CD8-positive, alpha-beta memory T cell (primary cell): Measurements from ENCODE around the gene VSTM2B. TPM values are rescaled to one million over a fixed set of nuclear protein-coding genes. Genes with fewer than 3 reads are reported as not detected.

Experiments
- CTCF ChIA-PET: fragments of 350-600 bp; sonication (Branson Sonifier 250); formaldehyde crosslinking; loops from one replicate; lab custom pipeline; 2021; ENCODE audit warnings: antibody characterized with exemption; lab: Charles Lee
- POLR2A ChIA-PET: fragments of 350-600 bp; sonication (Branson Sonifier 250); formaldehyde crosslinking; loops from one replicate; lab custom pipeline; 2021; ENCODE audit warnings: antibody characterized with exemption; lab: Charles Lee
- DNase-seq, 5 donors: peaks; one replicate each; pipeline versions ENCODE4 v3.0.0 to v3.0.0-alpha.2; 2020 to 2022; ENCODE audit warnings: mixed read lengths in 1 of 5
- H3K27ac ChIP-seq: one replicate; pipeline ENCODE4 v1.7.0; 2013; ENCODE audit warnings: low read depth, mild to moderate bottlenecking, low read length, moderate library complexity
- H3K27me3 ChIP-seq: 2 replicates; pipeline ENCODE4 v1.7.0; 2013; ENCODE audit warnings: low read length, mild to moderate bottlenecking; ENCODE audit not compliant: insufficient read depth, poor library complexity, severe bottlenecking
- H3K36me3 ChIP-seq: 2 replicates; pipeline ENCODE4 v1.7.0; 2013; ENCODE audit warnings: mild to moderate bottlenecking, low read length, moderate library complexity; ENCODE audit not compliant: insufficient read depth
- H3K4me1 ChIP-seq: 2 replicates; pipeline ENCODE4 v1.7.0; 2013; ENCODE audit warnings: mild to moderate bottlenecking, low read length, moderate library complexity; ENCODE audit not compliant: insufficient read depth
- H3K4me3 ChIP-seq: 2 replicates; pipeline ENCODE4 v1.7.0; 2013; ENCODE audit warnings: mild to moderate bottlenecking, low read length
- H3K9me3 ChIP-seq: 2 replicates; pipeline ENCODE4 v1.7.0; 2013; ENCODE audit warnings: mild to moderate bottlenecking, low read length
- H3K27ac Mint-ChIP-seq, 8 donors: one replicate each; pipeline ENCODE4 v1.8.0; 2020 to 2021; ENCODE audit warnings: mixed read lengths in 8 of 8, mild to moderate bottlenecking in 6 of 8, inconsistent platforms in 3 of 8, moderate library complexity in 3 of 8
- H3K27me3 Mint-ChIP-seq, 2 donors: one replicate each; pipeline ENCODE4 v1.8.0; 2020 to 2021; ENCODE audit warnings: mixed read lengths in 2 of 2, mild to moderate bottlenecking in 1 of 2, moderate library complexity in 1 of 2
- H3K36me3 Mint-ChIP-seq, 3 donors: one replicate each; pipeline ENCODE4 v1.8.0; 2020 to 2021; ENCODE audit warnings: mixed read lengths in 3 of 3, inconsistent platforms in 1 of 3, mild to moderate bottlenecking in 1 of 3
- H3K4me1 Mint-ChIP-seq, 3 donors: one replicate each; pipeline ENCODE4 v1.8.0; 2020 to 2021; ENCODE audit warnings: mixed read lengths in 3 of 3, inconsistent platforms in 1 of 3, mild to moderate bottlenecking in 1 of 3
- H3K4me3 Mint-ChIP-seq, 7 donors: one replicate each; pipeline ENCODE4 v1.8.0; 2020 to 2021; ENCODE audit warnings: mixed read lengths in 7 of 7, mild to moderate bottlenecking in 6 of 7, moderate library complexity in 4 of 7, inconsistent platforms in 2 of 7
- H3K9me3 Mint-ChIP-seq, 5 donors: one replicate each; pipeline ENCODE4 v1.8.0; 2020 to 2022; ENCODE audit warnings: mixed read lengths in 5 of 5, mild to moderate bottlenecking in 3 of 5, moderate library complexity in 2 of 5, inconsistent platforms in 1 of 5
- polyA plus RNA-seq: library from polyadenylated mRNA; unstranded; fragments of 300-500 nt; fragmentation: Illumina TruSeq; gene quantifications from one replicate; pipeline ENCODE4 v1.2.3, GENCODE V29; 2021
- total RNA-seq, 2 experiments: library from RNA; stranded (reverse); gene quantifications; one replicate each; pipeline ENCODE4 v1.2.3, GENCODE V29; 2021

The VSTM2B gene
- total and polyA plus RNA-seq, 3 experiments from 2014 or later: not detected

GRCh38 chr19:29603308-29603707 lies 77.5 kb downstream of the VSTM2B start:
- no peak for DNase-seq
- no peaks in the 10 kb centered on the region for H3K27me3 ChIP-seq
- no peaks in the 10 kb centered on the region for H3K9me3 ChIP-seq
- H3K27ac ChIP-seq: no peak overlapping the region
- ChIA-PET POLR2A (no interaction called here), CTCF (interaction anchor here (1.1 kb wide), 1 partner anchor 16 kb away, joined by 3 read pairs; no protein-coding TSS in a partner anchor)
- no peaks in the 10 kb centered on the region for H3K9me3 Mint-ChIP-seq
- H3K27ac Mint-ChIP-seq: peak overlapping the region in 2 of 8 donors; percentile 54 to 71
- H3K4me3 ChIP-seq: no peak overlapping the region
- peaks cover 14 to 26% (median 18%) of the 10 kb centered on the region in 3 donors for H3K4me1 Mint-ChIP-seq
- H3K4me3 Mint-ChIP-seq: peak overlapping the region in 2 of 7 donors; percentile 44 to 60
- H3K36me3 Mint-ChIP-seq: peaks cover 0 to 7% (median 0%) of the 10 kb centered on the region in 3 donors
- peaks cover 13% of the 10 kb centered on the region for H3K4me1 ChIP-seq
- H3K27me3 Mint-ChIP-seq: peaks cover 0 to 1% of the 10 kb centered on the region in 2 donors
- H3K36me3 ChIP-seq: no peaks in the 10 kb centered on the region

GRCh38 chr19:29605653-29606419 lies 80.0 kb downstream of the VSTM2B start, which contains the start of gene POP4:
POP4 (plus strand) TSS chr19:29606283; CDS start chr19:29606319, 36 bp downstream.
- Mint-ChIP-seq H3K4me3 (peak within 1 kb of the TSS; percentile 95 to 99 (median 98)), H3K27me3 (no peaks in the 10 kb centered on the region)

GRCh38 chr19:29606420-29606747 lies 80.6 kb downstream of the VSTM2B start:
- H3K27me3 Mint-ChIP-seq: no peaks in the 10 kb centered on the region
- peak overlapping the region; percentile 93 for H3K4me3 ChIP-seq
- peaks cover 0 to 35% (median 3%) of the 10 kb centered on the region in 3 donors for H3K36me3 Mint-ChIP-seq
- no peaks in the 10 kb centered on the region for H3K9me3 ChIP-seq
- no peaks in the 10 kb centered on the region for H3K27me3 ChIP-seq
- H3K4me1 ChIP-seq: peaks cover 25% of the 10 kb centered on the region
- peak overlapping the region; percentile 100 for H3K27ac ChIP-seq
- DNase-seq: no peak
- peak overlapping the region; percentile 95 to 99 (median 98) for H3K4me3 Mint-ChIP-seq
- H3K4me1 Mint-ChIP-seq: peaks cover 24 to 51% (median 36%) of the 10 kb centered on the region in 3 donors
- CTCF ChIA-PET: interaction anchor here (0.8 to 8.2 kb wide), 12 partner anchors 10 to 238 kb away, joined by 3 to 168 read pairs (median 10); partner anchors contain the start of genes C19orf12 and PLEKHF1
- H3K27ac Mint-ChIP-seq: peak overlapping the region; percentile 98 to 100 (median 100)
- POLR2A ChIA-PET: interaction anchor here (0.7 to 3.5 kb wide), 20 partner anchors 10 to 1813 kb away, joined by 3 to 60 read pairs (median 4); partner anchors contain the start of genes C19orf12, PLEKHF1, UQCRFS1 and URI1
- H3K9me3 Mint-ChIP-seq: no peaks in the 10 kb centered on the region
- peaks cover 19% of the 10 kb centered on the region for H3K36me3 ChIP-seq

More at GRCh38 chr19:29605653-29606419, 80.0 kb downstream of the VSTM2B start, which contains the start of gene POP4:
- CTCF ChIA-PET: interaction anchor here (0.8 to 8.2 kb wide), 12 partner anchors 11 to 238 kb away, joined by 3 to 168 read pairs (median 10); partner anchors contain the start of genes C19orf12 and PLEKHF1
- no peaks in the 10 kb centered on the region for H3K27me3 ChIP-seq
- peak within 1 kb of the TSS; percentile 98 to 100 (median 100) for H3K27ac Mint-ChIP-seq
- no peaks in the 10 kb centered on the region for H3K9me3 Mint-ChIP-seq
- peaks cover 19% of the 10 kb centered on the region for H3K4me1 ChIP-seq
- H3K36me3 Mint-ChIP-seq: peaks cover 0 to 29% (median 3%) of the 10 kb centered on the region in 3 donors
- H3K4me1 Mint-ChIP-seq: peaks cover 23 to 45% (median 31%) of the 10 kb centered on the region in 3 donors
- peak; percentile 94 to 99 (median 96) for DNase-seq
- H3K36me3 ChIP-seq: peaks cover 14% of the 10 kb centered on the region
- peak within 1 kb of the TSS; percentile 100 for H3K27ac ChIP-seq
- POLR2A ChIA-PET: interaction anchor here (0.7 to 3.5 kb wide), 21 partner anchors 10 to 1812 kb away, joined by 3 to 60 read pairs (median 4); partner anchors contain the start of genes C19orf12, PLEKHF1, UQCRFS1 and URI1
- H3K4me3 ChIP-seq: peak within 1 kb of the TSS; percentile 93
- H3K9me3 ChIP-seq: no peaks in the 10 kb centered on the region

- no peak for DNase-seq
- peak overlapping the region in 6 of 8 donors; percentile 27 to 85 (median 72) for H3K27ac Mint-ChIP-seq
- Histone ChIP-seq H3K9me3 (no peaks in the 10 kb centered on the region), H3K4me3 (no peak overlapping the region), H3K4me1 (peaks cover 28% of the 10 kb centered on the region), H3K36me3 (peaks cover 45% of the 10 kb centered on the region), H3K27me3 (no peaks in the 10 kb centered on the region), H3K27ac (peak overlapping the region; percentile 41)
- POLR2A ChIA-PET: interaction anchor here (1.0 to 2.3 kb wide), 3 partner anchors 63 to 105 kb away, joined by 4 to 11 read pairs (median 9); partner anchors contain the start of gene C19orf12
- peaks cover 5 to 64% (median 9%) of the 10 kb centered on the region in 3 donors for H3K36me3 Mint-ChIP-seq
- no peaks in the 10 kb centered on the region for H3K27me3 Mint-ChIP-seq
- no peaks in the 10 kb centered on the region for H3K9me3 Mint-ChIP-seq
- CTCF ChIA-PET: interaction anchor here (0.6 to 8.2 kb wide), 12 partner anchors 12 to 1817 kb away, joined by 3 to 168 read pairs (median 21); partner anchors contain the start of genes C19orf12, PLEKHF1 and URI1
- H3K4me3 Mint-ChIP-seq: peak overlapping the region in 3 of 7 donors; percentile 34 to 66 (median 61)
- peaks cover 27 to 56% (median 38%) of the 10 kb centered on the region in 3 donors for H3K4me1 Mint-ChIP-seq
These were observed 83.8 kb downstream of the VSTM2B start for GRCh38 chr19:29609636-29610035.

GRCh38 chr19:29610213-29610573 lies 84.4 kb downstream of the VSTM2B start:
- ChIA-PET POLR2A (interaction anchor here (0.7 to 2.3 kb wide), 8 partner anchors 13 to 106 kb away, joined by 4 to 11 read pairs (median 4); partner anchors contain the start of genes C19orf12 and PLEKHF1), CTCF (interaction anchor here (0.7 to 8.2 kb wide), 24 partner anchors 8 to 1817 kb away, joined by 3 to 168 read pairs (median 6); partner anchors contain the start of genes C19orf12 and PLEKHF1)
- Histone ChIP-seq H3K27me3 (no peaks in the 10 kb centered on the region), H3K9me3 (no peaks in the 10 kb centered on the region), H3K4me1 (peaks cover 23% of the 10 kb centered on the region), H3K4me3 (no peak overlapping the region), H3K36me3 (peaks cover 45% of the 10 kb centered on the region), H3K27ac (peak overlapping the region; percentile 41)
- H3K9me3 Mint-ChIP-seq: no peaks in the 10 kb centered on the region
- peak overlapping the region in 4 of 7 donors; percentile 34 to 85 (median 64) for H3K4me3 Mint-ChIP-seq
- H3K27me3 Mint-ChIP-seq: no peaks in the 10 kb centered on the region
- peaks cover 5 to 69% (median 12%) of the 10 kb centered on the region in 3 donors for H3K36me3 Mint-ChIP-seq
- peak overlapping the region in 7 of 8 donors; percentile 47 to 91 (median 85) for H3K27ac Mint-ChIP-seq
- no peak for DNase-seq
- peaks cover 27 to 53% (median 38%) of the 10 kb centered on the region in 3 donors for H3K4me1 Mint-ChIP-seq

- no peaks in the 10 kb centered on the region for H3K9me3 Mint-ChIP-seq
- DNase-seq: peak; percentile 74 to 91 (median 77)
- no peaks in the 10 kb centered on the region for H3K27me3 ChIP-seq
- H3K27ac ChIP-seq: no peak overlapping the region
- peak overlapping the region; percentile 47 to 91 (median 87) for H3K27ac Mint-ChIP-seq
- no peaks in the 10 kb centered on the region for H3K9me3 ChIP-seq
- H3K4me3 Mint-ChIP-seq: peak overlapping the region in 4 of 7 donors; percentile 32 to 85 (median 64)
- peaks cover 23% of the 10 kb centered on the region for H3K4me1 ChIP-seq
- ChIA-PET CTCF (interaction anchor here (0.7 to 8.2 kb wide), 25 partner anchors 9 to 1818 kb away, joined by 3 to 168 read pairs (median 6); partner anchors contain the start of genes C19orf12 and PLEKHF1), POLR2A (interaction anchor here (0.7 to 2.3 kb wide), 7 partner anchors 13 to 106 kb away, joined by 4 to 11 read pairs (median 5); partner anchors contain the start of genes C19orf12 and PLEKHF1)
- peaks cover 25 to 50% (median 33%) of the 10 kb centered on the region in 3 donors for H3K4me1 Mint-ChIP-seq
- no peak overlapping the region for H3K4me3 ChIP-seq
- peaks cover 45% of the 10 kb centered on the region for H3K36me3 ChIP-seq
- peaks cover 9 to 74% (median 14%) of the 10 kb centered on the region in 3 donors for H3K36me3 Mint-ChIP-seq
- no peaks in the 10 kb centered on the region for H3K27me3 Mint-ChIP-seq
These were observed 84.9 kb downstream of the VSTM2B start for GRCh38 chr19:29610574-29611271.

- Mint-ChIP-seq H3K36me3 (peaks cover 9 to 82% (median 16%) of the 10 kb centered on the region in 3 donors), H3K27ac (peak overlapping the region in 2 of 8 donors; percentile 57 to 59), H3K4me1 (peaks cover 13 to 36% (median 20%) of the 10 kb centered on the region in 3 donors), H3K27me3 (no peaks in the 10 kb centered on the region), H3K4me3 (no peak overlapping the region), H3K9me3 (no peaks in the 10 kb centered on the region)
- CTCF ChIA-PET: interaction anchor here (2.1 to 8.2 kb wide), 8 partner anchors 10 to 109 kb away, joined by 7 to 168 read pairs (median 96); partner anchors contain the start of genes C19orf12 and PLEKHF1
- Histone ChIP-seq H3K27me3 (no peaks in the 10 kb centered on the region), H3K9me3 (no peaks in the 10 kb centered on the region), H3K27ac (no peak overlapping the region), H3K4me1 (peaks cover 17% of the 10 kb centered on the region), H3K36me3 (peaks cover 45% of the 10 kb centered on the region), H3K4me3 (no peak overlapping the region)
- POLR2A ChIA-PET: interaction anchor here (2.0 kb wide), 1 partner anchor 54 kb away, joined by 7 read pairs; the partner anchor contains the start of gene PLEKHF1
- no peak for DNase-seq
These were observed 86.3 kb downstream of the VSTM2B start for GRCh38 chr19:29612121-29612520.
